CD4-positive, alpha-beta T cell (primary cell): ENCODE results near the gene SDK2. TPM values are rescaled to one million over a fixed set of nuclear protein-coding genes. Genes with fewer than 3 reads are reported as not detected.

Experiments used
- ATAC-seq: fragments of 200-7000 bp; cut with Tn5 transposase; one replicate; pipeline ENCODE4 v1.10.0; 2022; ENCODE audit warnings: mild to moderate bottlenecking; ENCODE audit not compliant: poor library complexity
- CTCF ChIA-PET: fragments of 350-600 bp; sonication (Branson Sonifier 250); formaldehyde crosslinking; loops from one replicate; lab custom pipeline; 2021; ENCODE audit warnings: antibody characterized with exemption, inconsistent platforms; lab: Charles Lee
- POLR2A ChIA-PET: fragments of 350-600 bp; sonication (Branson Sonifier 250); formaldehyde crosslinking; loops from one replicate; lab custom pipeline; 2021; ENCODE audit warnings: antibody characterized with exemption, inconsistent platforms; lab: Charles Lee
- DNase-seq, 14 experiments: peaks; one replicate each; pipeline ENCODE4 v3.0.0-alpha.2; 2013 to 2020; ENCODE audit warnings: mixed read lengths in 2 of 14
- H3K27ac ChIP-seq, 2 donors: one replicate each; pipeline versions ENCODE4 v1.5.1 to v1.7.0; 2013; ENCODE audit warnings: low read length in 2 of 2, low read depth in 1 of 2, mild to moderate bottlenecking in 1 of 2
- H3K27me3 ChIP-seq, 2 experiments: 1 replicate in 1 of 2; 2 replicates in 1 of 2; pipeline versions ENCODE4 v1.6.1 to v1.7.0; 2013; ENCODE audit warnings: low read length in 2 of 2, control low read depth in 1 of 2, mild to moderate bottlenecking in 1 of 2, moderate library complexity in 1 of 2; ENCODE audit not compliant: insufficient read depth in 2 of 2, control insufficient read depth in 1 of 2
- H3K36me3 ChIP-seq: one replicate; pipeline ENCODE4 v1.6.1; 2013; ENCODE audit warnings: low read length, control low read depth; ENCODE audit not compliant: insufficient read depth
- H3K4me1 ChIP-seq: one replicate; pipeline ENCODE4 v1.6.1; 2013; ENCODE audit warnings: low read length, control low read depth; ENCODE audit not compliant: insufficient read depth
- H3K4me3 ChIP-seq: one replicate; pipeline ENCODE4 v1.5.1; 2013; ENCODE audit warnings: mild to moderate bottlenecking, low read length, moderate library complexity
- H3K9me3 ChIP-seq, 2 experiments: 1 replicate in 1 of 2; 2 replicates in 1 of 2; pipeline versions ENCODE4 v1.6.1 to v1.7.0; 2013; ENCODE audit warnings: low read length in 2 of 2, mild to moderate bottlenecking in 2 of 2, control low read depth in 1 of 2, moderate library complexity in 1 of 2; ENCODE audit not compliant: control insufficient read depth in 1 of 2, insufficient read depth in 1 of 2
- H3K27ac Mint-ChIP-seq: one replicate; pipeline ENCODE4 v1.8.0; 2020; ENCODE audit warnings: mixed read lengths
- H3K27me3 Mint-ChIP-seq: one replicate; pipeline ENCODE4 v1.8.0; 2021; ENCODE audit warnings: mixed read lengths
- H3K36me3 Mint-ChIP-seq: one replicate; pipeline ENCODE4 v1.8.0; 2021; ENCODE audit warnings: low read depth, mixed read lengths
- H3K4me1 Mint-ChIP-seq: one replicate; pipeline ENCODE4 v1.8.0; 2021; ENCODE audit warnings: low read depth, mixed read lengths
- H3K4me3 Mint-ChIP-seq: one replicate; pipeline ENCODE4 v1.8.0; 2020; ENCODE audit warnings: mild to moderate bottlenecking, mixed read lengths
- H3K9me3 Mint-ChIP-seq: one replicate; pipeline ENCODE4 v1.8.0; 2020; ENCODE audit warnings: mixed read lengths
- intact Hi-C, 2 experiments: fragments of 100-400 bp; cut with DNase I in 1 of 2; cut with micrococcal nuclease in 1 of 2; formaldehyde crosslinking; loops; one replicate each; pipeline versions ENCODE4 v1.15.1 to v1.9.0; 2023 to 2025; cut with DNase I, micrococcal nuclease
- total RNA-seq, 174 experiments: library from RNA in 2 of 174; stranded (reverse) in 2 of 174; gene quantifications; one replicate each; pipeline ENCODE4 v1.2.3 and lab custom pipeline; 2021 to 2026
- TF ChIP-seq, protein P1 (sequence below): fragments of 200-600 bp; IDR thresholded peaks from one replicate; pipeline ENCODE4 v1.8.0; 2022; ENCODE audit warnings: antibody characterized with exemption, mild to moderate bottlenecking

Gene SDK2
- total RNA-seq, 2 experiments from 2014 or later = 8.1 to 8.2 TPM

GRCh38 chr17:73593249-73593965, 50.8 kb downstream of the SDK2 start:
- no peaks in the 10 kb centered on the region for H3K27me3 Mint-ChIP-seq

GRCh38 chr17:73592501-73592961, 51.7 kb downstream of the SDK2 start:
- intact Hi-C loops = loop anchor here (2.0 to 10.0 kb wide), 6 partner anchors 48 to 245 kb away; no protein-coding TSS in a partner anchor
- H3K4me1 ChIP-seq = peaks cover 79% of the 10 kb centered on the region
- H3K4me3 ChIP-seq = peak overlapping the region; percentile 42
- Mint-ChIP-seq H3K4me3 (peak overlapping the region; percentile 64), H3K4me1 (peaks cover 91% of the 10 kb centered on the region), H3K36me3 (no peaks in the 10 kb centered on the region), H3K27ac (peak overlapping the region; percentile 90), H3K9me3 (no peaks in the 10 kb centered on the region), H3K27me3 (no peaks in the 10 kb centered on the region)
- H3K9me3 ChIP-seq = no peaks in the 10 kb centered on the region
- peak in 9 of 14 experiments; percentile 12 to 54 (median 20) for DNase-seq
- CTCF ChIA-PET = interaction anchor here (0.6 kb wide), 1 partner anchor 102 kb away, joined by 3 read pairs; no protein-coding TSS in a partner anchor
- no peaks in the 10 kb centered on the region for H3K36me3 ChIP-seq
- no peak for ATAC-seq
- POLR2A ChIA-PET = interaction anchor here (0.7 to 4.3 kb wide), 5 partner anchors 17 to 129 kb away, joined by 3 to 39 read pairs (median 11); partner anchors contain the start of gene SDK2
- TF ChIP-seq, protein P1, sequence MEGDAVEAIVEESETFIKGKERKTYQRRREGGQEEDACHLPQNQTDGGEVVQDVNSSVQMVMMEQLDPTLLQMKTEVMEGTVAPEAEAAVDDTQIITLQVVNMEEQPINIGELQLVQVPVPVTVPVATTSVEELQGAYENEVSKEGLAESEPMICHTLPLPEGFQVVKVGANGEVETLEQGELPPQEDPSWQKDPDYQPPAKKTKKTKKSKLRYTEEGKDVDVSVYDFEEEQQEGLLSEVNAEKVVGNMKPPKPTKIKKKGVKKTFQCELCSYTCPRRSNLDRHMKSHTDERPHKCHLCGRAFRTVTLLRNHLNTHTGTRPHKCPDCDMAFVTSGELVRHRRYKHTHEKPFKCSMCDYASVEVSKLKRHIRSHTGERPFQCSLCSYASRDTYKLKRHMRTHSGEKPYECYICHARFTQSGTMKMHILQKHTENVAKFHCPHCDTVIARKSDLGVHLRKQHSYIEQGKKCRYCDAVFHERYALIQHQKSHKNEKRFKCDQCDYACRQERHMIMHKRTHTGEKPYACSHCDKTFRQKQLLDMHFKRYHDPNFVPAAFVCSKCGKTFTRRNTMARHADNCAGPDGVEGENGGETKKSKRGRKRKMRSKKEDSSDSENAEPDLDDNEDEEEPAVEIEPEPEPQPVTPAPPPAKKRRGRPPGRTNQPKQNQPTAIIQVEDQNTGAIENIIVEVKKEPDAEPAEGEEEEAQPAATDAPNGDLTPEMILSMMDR = no peak
- H3K27me3 ChIP-seq = no peaks in the 10 kb centered on the region
- peak overlapping the region; percentile 61 to 83 for H3K27ac ChIP-seq

More at GRCh38 chr17:73593249-73593965, 50.8 kb downstream of the SDK2 start:
- H3K27ac Mint-ChIP-seq = peak overlapping the region; percentile 90
- Histone ChIP-seq H3K4me1 (peaks cover 75% of the 10 kb centered on the region), H3K36me3 (no peaks in the 10 kb centered on the region), H3K4me3 (no peak overlapping the region), H3K9me3 (no peaks in the 10 kb centered on the region), H3K27me3 (no peaks in the 10 kb centered on the region), H3K27ac (peak overlapping the region; percentile 74 to 83)
- ATAC-seq (no peak), DNase-seq (peak in 2 of 14 experiments; percentile 11 to 15)
- ChIA-PET POLR2A (interaction anchor here (2.6 to 4.3 kb wide), 2 partner anchors 26 to 52 kb away, joined by 25 to 39 read pairs; partner anchors contain the start of gene SDK2), CTCF (no interaction called here)
- TF ChIP-seq, protein P1 = no peak
- H3K36me3 Mint-ChIP-seq = no peaks in the 10 kb centered on the region
- H3K4me1 Mint-ChIP-seq = peaks cover 87% of the 10 kb centered on the region
- intact Hi-C loops = loop anchor here (2.0 to 10.0 kb wide), 6 partner anchors 49 to 244 kb away; no protein-coding TSS in a partner anchor
- H3K4me3 Mint-ChIP-seq = peak overlapping the region; percentile 34
- H3K9me3 Mint-ChIP-seq = no peaks in the 10 kb centered on the region

- POLR2A ChIA-PET = interaction anchor here (0.7 to 4.3 kb wide), 12 partner anchors 13 to 621 kb away, joined by 3 to 39 read pairs (median 4); partner anchors contain the start of genes SDK2 and TTYH2
- no peaks in the 10 kb centered on the region for H3K36me3 ChIP-seq
- peak overlapping the region; percentile 90 for H3K27ac Mint-ChIP-seq
- H3K4me3 Mint-ChIP-seq = peak overlapping the region; percentile 64
- H3K4me1 Mint-ChIP-seq = peaks cover 93% of the 10 kb centered on the region
- ATAC-seq (no peak), DNase-seq (no peak)
- H3K36me3 Mint-ChIP-seq = no peaks in the 10 kb centered on the region
- CTCF ChIA-PET = no interaction called here
- peaks cover 82% of the 10 kb centered on the region for H3K4me1 ChIP-seq
- intact Hi-C loops = loop anchor here (2.0 to 10.0 kb wide), 6 partner anchors 47 to 245 kb away; no protein-coding TSS in a partner anchor
- H3K4me3 ChIP-seq = peak overlapping the region; percentile 42
- no peaks in the 10 kb centered on the region for H3K27me3 Mint-ChIP-seq
- no peaks in the 10 kb centered on the region for H3K9me3 ChIP-seq
- TF ChIP-seq, protein P1 = no peak
- peak overlapping the region; percentile 61 to 83 for H3K27ac ChIP-seq
- H3K27me3 ChIP-seq = no peaks in the 10 kb centered on the region
- H3K9me3 Mint-ChIP-seq = no peaks in the 10 kb centered on the region
Measured at GRCh38 chr17:73592079-73592415, 52.2 kb downstream of the SDK2 start.
